Activated naive CD4-positive, alpha-beta T cell treated with anti-CD3 and anti-CD28 coated beads, Interleukin-2, amount 50 U/mL, for 16 hours (primary cell): Measurements from ENCODE around the gene FAM81B.

Experiments used
- DNase-seq: peaks from one replicate; pipeline ENCODE4 v3.0.0-alpha.2; 2020

The FAM81B gene

GRCh38 chr5:95403996-95404395 lies 12.8 kb downstream of the FAM81B start:
- no peak for DNase-seq

GRCh38 chr5:95406426-95407090 lies 15.4 kb downstream of the FAM81B start:
- DNase-seq, result no peak

- no peak for DNase-seq
These were observed 19.1 kb downstream of the FAM81B start for GRCh38 chr5:95410279-95410678.

- no peak for DNase-seq
These were observed 20.3 kb downstream of the FAM81B start for GRCh38 chr5:95411474-95411873.

- DNase-seq, result no peak
These were observed 23.3 kb downstream of the FAM81B start for GRCh38 chr5:95414451-95414850.

- DNase-seq, result no peak
These were observed 26.8 kb downstream of the FAM81B start for GRCh38 chr5:95417971-95418370.

GRCh38 chr5:95422838-95423237 lies 31.7 kb downstream of the FAM81B start:
- DNase-seq, result no peak

- no peak for DNase-seq
These were observed 32.9 kb downstream of the FAM81B start for GRCh38 chr5:95424016-95424415.

GRCh38 chr5:95424526-95424925 lies 33.4 kb downstream of the FAM81B start:
- DNase-seq, result no peak

- DNase-seq, result no peak
These were observed 35.1 kb downstream of the FAM81B start for GRCh38 chr5:95426227-95426626.

GRCh38 chr5:95432779-95433178 lies 41.6 kb downstream of the FAM81B start:
- DNase-seq, result no peak

GRCh38 chr5:95439801-95440493 lies 48.8 kb downstream of the FAM81B start:
- DNase-seq, result no peak

GRCh38 chr5:95440825-95441224 lies 49.7 kb downstream of the FAM81B start:
- DNase-seq, result no peak

GRCh38 chr5:95441636-95442035 lies 50.5 kb downstream of the FAM81B start:
- DNase-seq, result no peak

GRCh38 chr5:95445442-95445841 lies 54.3 kb downstream of the FAM81B start:
- no peak for DNase-seq

- DNase-seq, result no peak
These were observed 54.8 kb downstream of the FAM81B start for GRCh38 chr5:95445995-95446394.

- no peak for DNase-seq
These were observed 55.5 kb downstream of the FAM81B start for GRCh38 chr5:95446560-95447221.

- no peak for DNase-seq
These were observed 56.8 kb downstream of the FAM81B start for GRCh38 chr5:95447961-95448360.

GRCh38 chr5:95448789-95449188 lies 57.6 kb downstream of the FAM81B start:
- DNase-seq, result no peak

- no peak for DNase-seq
These were observed 58.3 kb downstream of the FAM81B start for GRCh38 chr5:95449460-95449859.

GRCh38 chr5:95454536-95454935 lies 63.4 kb downstream of the FAM81B start:
- no peak for DNase-seq

GRCh38 chr5:95460665-95461064 lies 69.5 kb downstream of the FAM81B start:
- no peak for DNase-seq

GRCh38 chr5:95471487-95471886 lies 80.3 kb downstream of the FAM81B start:
- no peak for DNase-seq

GRCh38 chr5:95471942-95472341 lies 80.8 kb downstream of the FAM81B start:
- no peak for DNase-seq
